HL-60 (cell line): Measurements from ENCODE around the gene NUPR2.

Experiments used
- DNase-seq, 2 experiments: peaks; one replicate each; pipeline ENCODE4 v3.0.0-alpha.2; 2010 to 2020; ENCODE audit warnings: low read depth in 1 of 2, low spot score in 1 of 2
- H3K27ac ChIP-seq: fragments of 250-450 bp; sonication (Bioruptor Pico); replicated peaks from 2 replicates; pipeline ENCODE4 v1.5.1; 2020; ENCODE audit warnings: mild to moderate bottlenecking, moderate library complexity
- H3K27me3 ChIP-seq: fragments of 250-450 bp; sonication (Bioruptor Pico); 2 replicates; pipeline ENCODE4 v1.5.1; 2021; ENCODE audit warnings: mild to moderate bottlenecking, moderate library complexity; ENCODE audit not compliant: insufficient read depth, poor library complexity, severe bottlenecking
- H3K4me3 ChIP-seq: replicated peaks from 2 replicates; pipeline ENCODE4 v1.5.1; 2011; ENCODE audit warnings: mild to moderate bottlenecking, control low read depth, low read length; ENCODE audit not compliant: insufficient read depth
- GABPA ChIP-seq: IDR thresholded peaks from 2 replicates; pipeline ENCODE4 v1.6.1; 2012; ENCODE audit warnings: low read depth
- POLR2AphosphoS5 ChIP-seq: IDR thresholded peaks from 2 replicates; pipeline ENCODE4 v1.6.1; 2012; ENCODE audit warnings: low read depth
- SPI1 ChIP-seq: IDR thresholded peaks from 2 replicates; pipeline ENCODE4 v1.6.1; 2012; ENCODE audit warnings: low read depth, mild to moderate bottlenecking, borderline replicate concordance
- TF ChIP-seq, protein P1 (sequence below): IDR thresholded peaks from 2 replicates; pipeline ENCODE4 v1.6.1; 2012; ENCODE audit warnings: low read depth; ENCODE audit not compliant: insufficient replicate concordance
- TF ChIP-seq, protein P2 (sequence below): IDR thresholded peaks from one replicate; pipeline ENCODE4 v1.5.1; 2011; ENCODE audit warnings: low read length, control low read depth, inconsistent platforms; ENCODE audit not compliant: insufficient read depth

The NUPR2 gene

DNA sequence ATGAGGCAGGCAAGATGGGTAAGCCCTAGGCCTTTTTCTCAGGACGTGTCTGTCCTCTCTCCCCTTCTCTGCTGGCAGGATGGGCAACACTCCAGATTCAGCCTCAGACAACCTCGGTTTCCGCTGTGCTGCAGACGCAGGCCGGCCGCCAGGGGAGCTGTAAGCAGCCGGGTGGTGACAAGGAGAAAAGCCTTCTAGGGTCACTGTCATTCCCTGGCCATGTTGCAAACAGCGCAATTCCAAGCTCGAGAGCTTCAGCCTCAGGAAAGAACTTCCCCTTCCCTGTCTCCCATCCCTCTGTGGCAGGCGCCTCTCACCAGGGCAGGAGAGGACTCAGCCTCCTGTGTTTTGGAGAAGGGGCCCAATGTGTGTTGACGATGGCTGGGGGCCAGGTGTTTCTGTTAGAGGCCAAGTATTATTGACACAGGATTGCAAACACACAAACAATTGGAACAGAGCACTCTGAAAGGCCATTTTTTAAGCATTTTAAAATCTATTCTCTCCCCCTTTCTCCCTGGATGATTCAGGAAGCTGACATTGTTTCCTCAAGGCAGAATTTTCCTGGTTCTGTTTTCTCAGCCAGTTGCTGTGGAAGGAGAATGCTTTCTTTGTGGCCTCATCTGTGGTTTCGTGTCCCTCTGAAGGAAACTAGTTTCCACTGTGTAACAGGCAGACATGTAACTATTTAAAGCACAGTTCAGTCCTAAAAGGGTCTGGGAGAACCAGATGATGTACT lies 36.6 kb downstream of the NUPR2 start:
- DNase-seq: no peak
- H3K27me3 ChIP-seq: no peaks in the 10 kb centered on the region
- H3K4me3 ChIP-seq: no peak overlapping the region
- H3K27ac ChIP-seq: no peak overlapping the region
- TF ChIP-seq, protein P1, sequence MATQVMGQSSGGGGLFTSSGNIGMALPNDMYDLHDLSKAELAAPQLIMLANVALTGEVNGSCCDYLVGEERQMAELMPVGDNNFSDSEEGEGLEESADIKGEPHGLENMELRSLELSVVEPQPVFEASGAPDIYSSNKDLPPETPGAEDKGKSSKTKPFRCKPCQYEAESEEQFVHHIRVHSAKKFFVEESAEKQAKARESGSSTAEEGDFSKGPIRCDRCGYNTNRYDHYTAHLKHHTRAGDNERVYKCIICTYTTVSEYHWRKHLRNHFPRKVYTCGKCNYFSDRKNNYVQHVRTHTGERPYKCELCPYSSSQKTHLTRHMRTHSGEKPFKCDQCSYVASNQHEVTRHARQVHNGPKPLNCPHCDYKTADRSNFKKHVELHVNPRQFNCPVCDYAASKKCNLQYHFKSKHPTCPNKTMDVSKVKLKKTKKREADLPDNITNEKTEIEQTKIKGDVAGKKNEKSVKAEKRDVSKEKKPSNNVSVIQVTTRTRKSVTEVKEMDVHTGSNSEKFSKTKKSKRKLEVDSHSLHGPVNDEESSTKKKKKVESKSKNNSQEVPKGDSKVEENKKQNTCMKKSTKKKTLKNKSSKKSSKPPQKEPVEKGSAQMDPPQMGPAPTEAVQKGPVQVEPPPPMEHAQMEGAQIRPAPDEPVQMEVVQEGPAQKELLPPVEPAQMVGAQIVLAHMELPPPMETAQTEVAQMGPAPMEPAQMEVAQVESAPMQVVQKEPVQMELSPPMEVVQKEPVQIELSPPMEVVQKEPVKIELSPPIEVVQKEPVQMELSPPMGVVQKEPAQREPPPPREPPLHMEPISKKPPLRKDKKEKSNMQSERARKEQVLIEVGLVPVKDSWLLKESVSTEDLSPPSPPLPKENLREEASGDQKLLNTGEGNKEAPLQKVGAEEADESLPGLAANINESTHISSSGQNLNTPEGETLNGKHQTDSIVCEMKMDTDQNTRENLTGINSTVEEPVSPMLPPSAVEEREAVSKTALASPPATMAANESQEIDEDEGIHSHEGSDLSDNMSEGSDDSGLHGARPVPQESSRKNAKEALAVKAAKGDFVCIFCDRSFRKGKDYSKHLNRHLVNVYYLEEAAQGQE: no peak
- TF ChIP-seq, protein P2, sequence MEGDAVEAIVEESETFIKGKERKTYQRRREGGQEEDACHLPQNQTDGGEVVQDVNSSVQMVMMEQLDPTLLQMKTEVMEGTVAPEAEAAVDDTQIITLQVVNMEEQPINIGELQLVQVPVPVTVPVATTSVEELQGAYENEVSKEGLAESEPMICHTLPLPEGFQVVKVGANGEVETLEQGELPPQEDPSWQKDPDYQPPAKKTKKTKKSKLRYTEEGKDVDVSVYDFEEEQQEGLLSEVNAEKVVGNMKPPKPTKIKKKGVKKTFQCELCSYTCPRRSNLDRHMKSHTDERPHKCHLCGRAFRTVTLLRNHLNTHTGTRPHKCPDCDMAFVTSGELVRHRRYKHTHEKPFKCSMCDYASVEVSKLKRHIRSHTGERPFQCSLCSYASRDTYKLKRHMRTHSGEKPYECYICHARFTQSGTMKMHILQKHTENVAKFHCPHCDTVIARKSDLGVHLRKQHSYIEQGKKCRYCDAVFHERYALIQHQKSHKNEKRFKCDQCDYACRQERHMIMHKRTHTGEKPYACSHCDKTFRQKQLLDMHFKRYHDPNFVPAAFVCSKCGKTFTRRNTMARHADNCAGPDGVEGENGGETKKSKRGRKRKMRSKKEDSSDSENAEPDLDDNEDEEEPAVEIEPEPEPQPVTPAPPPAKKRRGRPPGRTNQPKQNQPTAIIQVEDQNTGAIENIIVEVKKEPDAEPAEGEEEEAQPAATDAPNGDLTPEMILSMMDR: no peak
- TF ChIP-seq SPI1: no peak
- no peak for TF ChIP-seq POLR2AphosphoS5
- no peak for TF ChIP-seq GABPA

DNA sequence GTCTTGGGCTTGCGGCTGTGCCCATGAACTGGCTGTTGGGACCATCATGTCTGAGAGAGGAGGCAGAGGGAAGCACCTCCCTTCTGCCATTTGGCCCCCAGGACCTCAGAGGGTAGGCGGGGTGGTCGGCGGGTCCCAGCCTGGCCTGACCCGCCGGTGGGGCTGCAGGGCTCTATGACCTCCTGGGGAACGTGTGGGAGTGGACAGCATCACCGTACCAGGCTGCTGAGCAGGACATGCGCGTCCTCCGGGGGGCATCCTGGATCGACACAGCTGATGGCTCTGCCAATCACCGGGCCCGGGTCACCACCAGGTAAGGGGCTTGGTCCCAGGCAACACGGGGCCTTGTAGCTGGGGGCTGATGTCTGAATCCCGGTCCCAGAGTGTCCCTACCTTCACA lies 38.0 kb downstream of the NUPR2 start:
- Histone ChIP-seq H3K4me3 (no peak overlapping the region), H3K27ac (no peak overlapping the region), H3K27me3 (no peaks in the 10 kb centered on the region)
- TF ChIP-seq, protein P2: no peak
- TF ChIP-seq SPI1: no peak
- TF ChIP-seq GABPA: no peak
- TF ChIP-seq, protein P1: no peak
- no peak for TF ChIP-seq POLR2AphosphoS5
- DNase-seq: no peak

DNA sequence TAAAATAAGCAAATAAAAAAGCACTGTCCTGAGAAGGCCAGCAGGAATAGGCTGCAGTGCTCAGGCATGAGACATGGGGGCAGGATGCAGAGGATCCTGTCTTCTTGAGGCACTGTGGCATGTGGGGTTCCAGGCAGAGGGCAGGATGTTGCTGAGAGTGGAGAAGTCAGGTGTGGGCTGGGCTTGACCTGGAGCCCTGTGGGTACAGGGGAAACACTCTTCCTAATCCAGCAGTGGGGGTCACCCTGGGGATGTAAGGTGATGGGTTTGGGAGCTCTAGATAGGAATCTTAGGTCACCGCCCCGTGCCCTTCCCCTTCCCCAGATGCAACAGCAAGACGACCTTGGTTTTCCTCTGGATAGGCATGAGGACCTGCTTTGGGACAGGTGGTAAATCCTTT lies 38.5 kb downstream of the NUPR2 start:
- no peak for DNase-seq
- Histone ChIP-seq H3K27ac (no peak overlapping the region), H3K4me3 (no peak overlapping the region), H3K27me3 (no peaks in the 10 kb centered on the region)
- TF ChIP-seq SPI1 (no peak), POLR2AphosphoS5 (no peak), GABPA (no peak)
- TF ChIP-seq, protein P2: no peak
- TF ChIP-seq, protein P1: no peak
